GM19240 (cell line): ENCODE data around the gene GATA3.

Experiments used
- DNase-seq: peaks from one replicate; pipeline ENCODE4 v3.0.0; 2011; ENCODE audit warnings: low spot score; ENCODE audit not compliant: insufficient read length

Gene GATA3

GRCh38 chr10:8051109-8051821 lies 3.2 kb upstream of the GATA3 start:
- DNase-seq: no peak

- no peak for DNase-seq
Observed at GRCh38 chr10:8051851-8052257, 2.6 kb upstream of the GATA3 start.

- no peak for DNase-seq
Observed at GRCh38 chr10:8052341-8052955, 2.0 kb upstream of the GATA3 start.

GRCh38 chr10:8052956-8053445 lies 1.5 kb upstream of the GATA3 start:
- no peak for DNase-seq

- peak; percentile 94 for DNase-seq
Observed at GRCh38 chr10:8053446-8054243, 843 bp upstream of the GATA3 start.

GRCh38 chr10:8054244-8054493 lies 319 bp upstream of the GATA3 start:
- DNase-seq: no peak

GRCh38 chr10:8055420-8056349 lies 1.2 kb downstream of the GATA3 start:
- DNase-seq: no peak

- no peak for DNase-seq
Observed at GRCh38 chr10:8056378-8056777, 1.9 kb downstream of the GATA3 start.

- DNase-seq: no peak
Observed at GRCh38 chr10:8056871-8057331, 2.4 kb downstream of the GATA3 start.

- no peak for DNase-seq
Observed at GRCh38 chr10:8057636-8058273, 3.3 kb downstream of the GATA3 start.

- no peak for DNase-seq
Observed at GRCh38 chr10:8058274-8059111, 4.0 kb downstream of the GATA3 start.

GRCh38 chr10:8059191-8059936 lies 4.9 kb downstream of the GATA3 start:
- no peak for DNase-seq

GRCh38 chr10:8060010-8060703 lies 5.7 kb downstream of the GATA3 start:
- DNase-seq: no peak

- DNase-seq: no peak
Observed at GRCh38 chr10:8060704-8061121, 6.2 kb downstream of the GATA3 start.

GRCh38 chr10:8061274-8062211 lies 7.1 kb downstream of the GATA3 start:
- DNase-seq: no peak

- no peak for DNase-seq
Observed at GRCh38 chr10:8063128-8063908, 8.8 kb downstream of the GATA3 start.

GRCh38 chr10:8063935-8064334 lies 9.4 kb downstream of the GATA3 start:
- DNase-seq: no peak
